Measurements from ENCODE around the gene MGAT5. TPM values are rescaled to one million over a fixed set of nuclear protein-coding genes. Genes with fewer than 3 reads are reported as not detected.

The MGAT5 gene
- total RNA-seq, 1 donor from 2014 or later: 36.8 TPM

DNA sequence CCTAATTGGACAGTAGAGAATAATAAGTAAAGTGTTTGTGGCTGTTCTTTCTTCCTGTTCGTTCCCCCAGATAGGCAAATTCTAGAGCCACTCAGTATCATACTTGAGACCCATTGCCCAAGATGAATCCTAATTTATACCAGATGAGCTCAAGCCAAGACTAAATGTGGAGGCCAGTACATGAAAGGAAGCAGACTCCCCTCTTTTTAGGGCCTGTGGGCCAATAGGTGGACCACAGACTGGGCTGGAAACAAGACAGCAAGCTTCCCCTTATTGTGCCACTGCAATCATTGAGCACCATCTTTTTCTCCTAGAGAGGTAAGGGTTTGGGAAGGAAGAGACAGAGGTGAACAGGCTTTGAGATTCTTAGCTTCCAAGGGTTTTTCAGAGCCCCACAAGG lies 141.9 kb downstream of the MGAT5 start:
- no peaks in the 10 kb centered on the region for H3K4me1 Mint-ChIP-seq
- H3K27ac Mint-ChIP-seq (ENCODE audit: unreplicated experiment): no peak overlapping the region
- H3K27me3 Mint-ChIP-seq (ENCODE audit: low read depth): no peaks in the 10 kb centered on the region
- H3K9me3 Mint-ChIP-seq: no peaks in the 10 kb centered on the region
- no peak overlapping the region for H3K4me3 Mint-ChIP-seq
- DNase-seq (ENCODE audit: low read depth, low spot score): no peak
- TF ChIP-seq, protein P1, sequence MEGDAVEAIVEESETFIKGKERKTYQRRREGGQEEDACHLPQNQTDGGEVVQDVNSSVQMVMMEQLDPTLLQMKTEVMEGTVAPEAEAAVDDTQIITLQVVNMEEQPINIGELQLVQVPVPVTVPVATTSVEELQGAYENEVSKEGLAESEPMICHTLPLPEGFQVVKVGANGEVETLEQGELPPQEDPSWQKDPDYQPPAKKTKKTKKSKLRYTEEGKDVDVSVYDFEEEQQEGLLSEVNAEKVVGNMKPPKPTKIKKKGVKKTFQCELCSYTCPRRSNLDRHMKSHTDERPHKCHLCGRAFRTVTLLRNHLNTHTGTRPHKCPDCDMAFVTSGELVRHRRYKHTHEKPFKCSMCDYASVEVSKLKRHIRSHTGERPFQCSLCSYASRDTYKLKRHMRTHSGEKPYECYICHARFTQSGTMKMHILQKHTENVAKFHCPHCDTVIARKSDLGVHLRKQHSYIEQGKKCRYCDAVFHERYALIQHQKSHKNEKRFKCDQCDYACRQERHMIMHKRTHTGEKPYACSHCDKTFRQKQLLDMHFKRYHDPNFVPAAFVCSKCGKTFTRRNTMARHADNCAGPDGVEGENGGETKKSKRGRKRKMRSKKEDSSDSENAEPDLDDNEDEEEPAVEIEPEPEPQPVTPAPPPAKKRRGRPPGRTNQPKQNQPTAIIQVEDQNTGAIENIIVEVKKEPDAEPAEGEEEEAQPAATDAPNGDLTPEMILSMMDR (conservative IDR thresholded peaks at IDR 0.05): no peak
- H3K36me3 Mint-ChIP-seq (ENCODE audit: low read depth): no peaks in the 10 kb centered on the region

DNA sequence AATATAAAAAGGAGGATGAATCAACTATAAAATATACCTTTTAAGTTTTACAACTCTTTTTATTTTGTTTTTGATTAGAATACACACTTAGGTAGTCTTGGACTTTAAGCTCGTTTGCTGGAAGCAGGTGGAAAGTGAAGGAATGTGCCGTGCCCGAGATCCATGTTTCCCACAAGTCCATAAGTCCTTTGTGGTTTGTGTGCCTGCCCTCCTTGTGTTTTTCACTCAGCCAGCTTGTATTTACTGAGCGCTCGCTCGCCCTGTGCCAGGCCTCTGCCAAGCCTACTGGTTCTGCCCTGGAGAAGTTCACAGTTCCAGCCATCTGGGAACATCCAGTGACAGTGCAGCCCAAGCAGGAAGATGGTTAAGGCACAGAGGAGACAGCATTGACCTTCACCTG lies 142.6 kb downstream of the MGAT5 start:
- no peak for DNase-seq (ENCODE audit: low read depth, low spot score)
- Mint-ChIP-seq H3K27me3 (ENCODE audit: low read depth) (no peaks in the 10 kb centered on the region), H3K4me1 (peaks cover under 1% of the 10 kb centered on the region), H3K4me3 (no peak overlapping the region), H3K27ac (ENCODE audit: unreplicated experiment) (peak overlapping the region; percentile 31), H3K36me3 (ENCODE audit: low read depth) (no peaks in the 10 kb centered on the region), H3K9me3 (no peaks in the 10 kb centered on the region)
- TF ChIP-seq, protein P1 (conservative IDR thresholded peaks at IDR 0.05): no peak

GRCh38 chr2:134397146-134397896 lies 143.4 kb downstream of the MGAT5 start:
- no peak overlapping the region for H3K4me3 Mint-ChIP-seq
- no peak overlapping the region for H3K27ac Mint-ChIP-seq (ENCODE audit: unreplicated experiment)
- no peak for DNase-seq (ENCODE audit: low read depth, low spot score)
- H3K4me1 Mint-ChIP-seq: peaks cover 5% of the 10 kb centered on the region
- TF ChIP-seq, protein P1 (conservative IDR thresholded peaks at IDR 0.05): no peak
- no peaks in the 10 kb centered on the region for H3K36me3 Mint-ChIP-seq (ENCODE audit: low read depth)
- H3K9me3 Mint-ChIP-seq: no peaks in the 10 kb centered on the region
- H3K27me3 Mint-ChIP-seq (ENCODE audit: low read depth): no peaks in the 10 kb centered on the region

DNA sequence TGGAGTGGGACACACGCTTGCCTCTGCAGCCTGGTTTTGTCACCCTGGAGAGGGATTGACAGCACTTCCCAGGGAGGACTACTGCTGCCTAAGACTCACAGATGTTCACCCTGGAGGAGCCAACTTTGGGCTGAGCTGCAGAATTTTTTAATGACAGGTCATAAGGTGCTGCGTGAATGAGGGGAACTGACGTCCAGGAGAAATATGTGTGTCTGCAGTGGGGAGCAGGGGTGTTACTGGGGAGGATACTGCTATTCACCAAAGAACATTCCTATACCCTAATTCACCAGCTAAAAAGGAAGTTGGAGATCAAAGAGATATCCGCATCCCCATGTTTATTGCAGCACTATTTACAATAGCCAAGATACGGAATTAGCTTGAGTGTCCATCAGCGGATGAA lies 144.4 kb downstream of the MGAT5 start:
- H3K9me3 Mint-ChIP-seq: no peaks in the 10 kb centered on the region
- H3K4me1 Mint-ChIP-seq: peaks cover 5% of the 10 kb centered on the region
- H3K27ac Mint-ChIP-seq (ENCODE audit: unreplicated experiment): peak overlapping the region; percentile 32
- no peak for DNase-seq (ENCODE audit: low read depth, low spot score)
- H3K27me3 Mint-ChIP-seq (ENCODE audit: low read depth): no peaks in the 10 kb centered on the region
- H3K4me3 Mint-ChIP-seq: no peak overlapping the region
- peaks cover under 1% of the 10 kb centered on the region for H3K36me3 Mint-ChIP-seq (ENCODE audit: low read depth)
- TF ChIP-seq, protein P1 (conservative IDR thresholded peaks at IDR 0.05): no peak

GRCh38 chr2:134399096-134399495 lies 145.2 kb downstream of the MGAT5 start:
- Mint-ChIP-seq H3K27me3 (ENCODE audit: low read depth) (no peaks in the 10 kb centered on the region), H3K9me3 (no peaks in the 10 kb centered on the region), H3K36me3 (ENCODE audit: low read depth) (peaks cover 4% of the 10 kb centered on the region)

More at GRCh38 chr2:134399096-134399495, 145.2 kb downstream of the MGAT5 start:
- no peak overlapping the region for H3K27ac Mint-ChIP-seq (ENCODE audit: unreplicated experiment)
- peaks cover 5% of the 10 kb centered on the region for H3K4me1 Mint-ChIP-seq
- no peak for DNase-seq (ENCODE audit: low read depth, low spot score)
- H3K4me3 Mint-ChIP-seq: no peak overlapping the region
- TF ChIP-seq, protein P1 (conservative IDR thresholded peaks at IDR 0.05): no peak
